IMR-90 (cell line): ENCODE results near the gene TFAM. TPM values are rescaled to one million over a fixed set of nuclear protein-coding genes. Genes with fewer than 3 reads are reported as not detected.

Experiments
- ATAC-seq: fragments of 200-7000 bp; cut with Tn5 transposase; 2 replicates; pipeline ENCODE4 v1.9.1; 2020; ENCODE audit warnings: low read depth, mild to moderate bottlenecking, moderate library complexity
- BruUV-seq: library from RNA; stranded (reverse); fragments of 400-500 nt; replicated peaks from 2 replicates; lab custom pipeline; 2021; lab: Mats Ljungman, UMichigan
- CTCF ChIA-PET: fragments of 300-600 bp; formaldehyde crosslinking; extraction: SDS; loops from one replicate; lab custom pipeline; 2021; ENCODE audit warnings: antibody characterized with exemption; lab: Yijun Ruan, JAX
- POLR2A ChIA-PET: fragments of 300-600 bp; sonication (Branson Sonifier 250); formaldehyde crosslinking; loops from one replicate; lab custom pipeline; 2022; ENCODE audit warnings: antibody characterized with exemption; ENCODE audit not compliant: unreplicated experiment; lab: Charles Lee
- DNase-seq: peaks from one replicate; pipeline ENCODE4 v3.0.0; 2013
- H2AFZ ChIP-seq: replicated peaks from 2 replicates; pipeline ENCODE3; 2013; ENCODE audit warnings: low read length, mild to moderate bottlenecking; ENCODE audit not compliant: poor library complexity
- H2AK5ac ChIP-seq: 2 replicates; pipeline ENCODE4 v1.6.1; 2013; ENCODE audit warnings: low read depth, low read length, inconsistent platforms
- H2AK9ac ChIP-seq: replicated peaks from 2 replicates; pipeline ENCODE3; 2013; ENCODE audit warnings: mild to moderate bottlenecking, low read depth, low read length, moderate library complexity; ENCODE audit not compliant: poor library complexity
- H2BK120ac ChIP-seq: 2 replicates; pipeline ENCODE4 v1.6.1; 2013; ENCODE audit warnings: low read depth, low read length, inconsistent platforms
- H2BK15ac ChIP-seq: 3 replicates; pipeline ENCODE4 v1.6.1; 2013; ENCODE audit warnings: low read depth, low read length, inconsistent platforms
- H2BK20ac ChIP-seq: 2 replicates; pipeline ENCODE4 v1.6.1; 2013; ENCODE audit warnings: low read depth, mild to moderate bottlenecking, inconsistent platforms, low read length, moderate library complexity
- H2BK5ac ChIP-seq: 2 replicates; pipeline ENCODE4 v1.6.1; 2013; ENCODE audit warnings: mild to moderate bottlenecking, low read depth, low read length, inconsistent platforms; ENCODE audit not compliant: poor library complexity, severe bottlenecking
- H3K14ac ChIP-seq: replicated peaks from 2 replicates; pipeline ENCODE4 v1.6.1; 2013; ENCODE audit warnings: low read depth, low read length, inconsistent platforms
- H3K18ac ChIP-seq: 2 replicates; pipeline ENCODE4 v1.6.1; 2013; ENCODE audit warnings: low read depth, low read length, control low read depth
- H3K23ac ChIP-seq: 2 replicates; pipeline ENCODE4 v1.6.1; 2013; ENCODE audit warnings: low read depth, low read length, inconsistent platforms
- H3K27ac ChIP-seq: 2 replicates; pipeline ENCODE4 v1.5.1; 2013; ENCODE audit warnings: mild to moderate bottlenecking, control low read depth, low read length; ENCODE audit not compliant: insufficient read depth
- H3K27me3 ChIP-seq: 2 replicates; pipeline ENCODE4 v1.6.1; 2013; ENCODE audit warnings: low read length; ENCODE audit not compliant: control insufficient read depth, insufficient read depth
- H3K36me3 ChIP-seq: 2 replicates; pipeline ENCODE4 v1.6.1; 2013; ENCODE audit warnings: low read length, mixed read lengths; ENCODE audit not compliant: control insufficient read depth, insufficient read depth
- H3K4ac ChIP-seq: 2 replicates; pipeline ENCODE4 v1.6.1; 2013; ENCODE audit warnings: low read depth, low read length, inconsistent platforms
- H3K4me1 ChIP-seq: 2 replicates; pipeline ENCODE4 v1.6.1; 2013; ENCODE audit warnings: low read length, mixed read lengths; ENCODE audit not compliant: control insufficient read depth, insufficient read depth
- H3K4me2 ChIP-seq: 2 replicates; pipeline ENCODE4 v1.6.1; 2013; ENCODE audit warnings: low read depth, mild to moderate bottlenecking, control low read depth, low read length, moderate library complexity
- H3K4me3 ChIP-seq: 2 replicates; pipeline ENCODE4 v1.5.1; 2013; ENCODE audit warnings: low read depth, mild to moderate bottlenecking, control low read depth, low read length, moderate library complexity; ENCODE audit not compliant: insufficient read depth
- H3K56ac ChIP-seq: 2 replicates; pipeline ENCODE4 v1.6.1; 2013; ENCODE audit warnings: low read length, inconsistent platforms; ENCODE audit not compliant: insufficient read depth; ENCODE audit errors: extremely low read depth
- H3K79me1 ChIP-seq, 2 experiments: 2 replicates each; pipeline ENCODE4 v1.6.1; 2013; ENCODE audit warnings: low read length in 2 of 2, inconsistent platforms in 1 of 2, low read depth in 1 of 2
- H3K9ac ChIP-seq: 2 replicates; pipeline ENCODE4 v1.6.1; 2013; ENCODE audit warnings: low read depth, low read length, control low read depth
- H3K9me1 ChIP-seq: 2 replicates; pipeline ENCODE4 v1.6.1; 2013; ENCODE audit warnings: low read length, inconsistent platforms; ENCODE audit not compliant: insufficient read depth
- H3K9me3 ChIP-seq: 2 replicates; pipeline ENCODE4 v1.6.1; 2013; ENCODE audit warnings: low read length; ENCODE audit not compliant: control insufficient read depth, insufficient read depth
- H4K20me1 ChIP-seq: 2 replicates; pipeline ENCODE4 v1.6.1; 2013; ENCODE audit warnings: low read length, inconsistent platforms; ENCODE audit not compliant: insufficient read depth
- H4K5ac ChIP-seq: 2 replicates; pipeline ENCODE4 v1.6.1; 2013; ENCODE audit warnings: mild to moderate bottlenecking, low read depth, low read length, control low read depth
- H4K8ac ChIP-seq, 2 experiments: 2 replicates each; pipeline ENCODE4 v1.6.1; 2013; ENCODE audit warnings: low read depth in 2 of 2, low read length in 2 of 2, control low read depth in 1 of 2, inconsistent platforms in 1 of 2
- H4K91ac ChIP-seq: 2 replicates; pipeline ENCODE4 v1.6.1; 2013; ENCODE audit warnings: low read depth, low read length, inconsistent platforms; ENCODE audit not compliant: insufficient read depth
- BHLHE40 ChIP-seq: fragments of 150-350 bp; IDR thresholded peaks from 2 replicates; pipeline ENCODE4 v1.6.1; 2016; ENCODE audit warnings: mild to moderate bottlenecking, low read depth, low read length
- CEBPB ChIP-seq: IDR thresholded peaks from 2 replicates; pipeline ENCODE4 v1.6.1; 2012; ENCODE audit warnings: low read depth, low read length, improper control_type of control experiment
- FOS ChIP-seq: fragments of 150-350 bp; IDR thresholded peaks from 2 replicates; pipeline ENCODE4 v1.6.1; 2016; ENCODE audit warnings: low read depth, low read length
- MAFK ChIP-seq: IDR thresholded peaks from 2 replicates; pipeline ENCODE4 v1.6.1; 2012; ENCODE audit warnings: low read depth, low read length, improper control_type of control experiment
- MXI1 ChIP-seq: IDR thresholded peaks from 2 replicates; pipeline ENCODE4 v1.6.1; 2012; ENCODE audit warnings: low read depth, mild to moderate bottlenecking, low read length, moderate library complexity, borderline replicate concordance
- NFE2L2 ChIP-seq: fragments of 150-350 bp; IDR thresholded peaks from 2 replicates; pipeline ENCODE4 v1.6.1; 2016; ENCODE audit warnings: low read depth, mild to moderate bottlenecking, low read length
- RAD21 ChIP-seq: IDR thresholded peaks from 2 replicates; pipeline ENCODE4 v1.6.1; 2012; ENCODE audit warnings: low read length, improper control_type of control experiment
- RCOR1 ChIP-seq: IDR thresholded peaks from 2 replicates; pipeline ENCODE4 v1.6.1; 2012; ENCODE audit warnings: mild to moderate bottlenecking, low read length, improper control_type of control experiment; ENCODE audit not compliant: insufficient replicate concordance
- RFX5 ChIP-seq: IDR thresholded peaks from 2 replicates; pipeline ENCODE4 v1.8.0; 2012; ENCODE audit warnings: low read depth, mild to moderate bottlenecking, low read length, moderate library complexity
- SMC3 ChIP-seq: fragments of 150-350 bp; IDR thresholded peaks from 2 replicates; pipeline ENCODE4 v1.6.1; 2016; ENCODE audit warnings: low read depth, mild to moderate bottlenecking, antibody characterized with exemption, low read length, moderate library complexity
- USF2 ChIP-seq: fragments of 150-350 bp; IDR thresholded peaks from 2 replicates; pipeline ENCODE4 v1.6.1; 2017; ENCODE audit warnings: mild to moderate bottlenecking, antibody characterized with exemption, low read length, low read depth
- WGBS, 2 experiments: methylation state at CpG; one replicate each; pipeline versions ENCODE4 v1.1.5 to v1.1.7; 2013; ENCODE audit warnings: missing lambda C conversion rate in 2 of 2; ENCODE audit not compliant: insufficient read length in 1 of 2; ENCODE audit errors: extremely low coverage in 2 of 2; 5-methylcytosine and 5-hydroxymethylcytosine counted together
- dilution Hi-C: fragments of 300-500 bp; cut with HindIII; formaldehyde crosslinking; loops from one replicate; pipeline ENCODE4 v1.14.3; 2018; ENCODE audit warnings: low sequenced_read_pairs; ENCODE audit not compliant: unreplicated experiment
- in situ Hi-C: fragments of 300-500 bp; cut with MboI; formaldehyde crosslinking; loops from 3 replicates; pipeline ENCODE4 v1.14.3; 2019; ENCODE audit warnings: low sequenced_read_pairs, inconsistent platforms, mixed read lengths
- intact Hi-C: fragments of 100-400 bp; cut with micrococcal nuclease; formaldehyde crosslinking; loops from 2 replicates; pipeline ENCODE4 v1.10.0; 2022
- polyA plus RNA-seq, 3 experiments: library from polyadenylated mRNA; depleted of rRNA; stranded (reverse); fragments of >200 nt; gene quantifications; 2 replicates each; pipeline ENCODE4 v1.2.3, GENCODE V29; 2012; ENCODE audit warnings: low replicate concordance in 1 of 3
- total RNA-seq: library from RNA; depleted of rRNA; stranded (reverse); fragments of >200 nt; gene quantifications from 2 replicates; pipeline ENCODE4 v1.2.3, GENCODE V29; 2012
- TF ChIP-seq, protein P1 (sequence below): fragments of 150-350 bp; IDR thresholded peaks from 2 replicates; pipeline ENCODE4 v1.6.1; 2016; ENCODE audit warnings: low read depth, mild to moderate bottlenecking, low read length, moderate library complexity, borderline replicate concordance
- TF ChIP-seq, protein P2 (sequence below): conservative IDR thresholded peaks from 2 replicates; pipeline ENCODE4 v1.5.1; 2012; ENCODE audit warnings: mild to moderate bottlenecking, low read depth, low read length, improper control_type of control experiment

Gene TFAM
- total and polyA plus RNA-seq, 2 of the 4 experiments (the other 2 are of a cell fraction): 7.6 to 16.7 TPM

DNA sequence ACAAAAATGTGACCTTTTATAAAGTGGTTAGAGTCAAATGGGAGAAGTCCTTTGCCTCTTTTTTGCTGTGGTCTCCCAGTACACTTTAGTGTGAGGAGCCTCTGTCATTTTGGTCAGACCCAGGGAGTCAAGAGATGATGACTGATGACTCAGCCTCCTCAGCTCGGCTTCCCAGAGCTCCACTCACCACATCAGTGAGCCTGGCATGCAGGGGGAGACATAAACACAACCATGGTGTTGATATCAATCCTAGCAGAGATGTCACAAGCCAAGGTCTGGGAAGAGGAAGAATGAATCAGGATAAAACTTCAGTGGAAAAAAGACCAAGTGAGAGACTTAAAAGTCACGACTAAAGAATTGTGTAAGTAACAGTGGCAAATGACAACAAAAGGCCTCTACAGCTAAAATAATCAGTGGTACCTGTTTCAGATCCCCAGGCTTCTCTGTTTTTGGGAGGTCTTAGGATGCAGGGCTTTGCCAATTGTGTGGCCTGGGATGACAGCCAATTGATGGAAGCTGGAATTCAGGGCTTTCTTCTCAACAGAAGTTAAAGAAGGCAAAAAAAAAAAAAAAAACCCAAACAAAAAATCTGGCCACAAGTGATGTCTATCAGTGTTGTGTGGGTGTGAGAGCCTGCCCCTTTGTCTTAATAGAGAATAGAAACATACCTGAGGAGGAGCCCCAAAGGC is 50.2 kb downstream of the TFAM start:
- Histone ChIP-seq H2AFZ (no peak overlapping the region), H3K4me2 (peak overlapping the region; percentile 30), H3K4me3 (no peak overlapping the region), H4K91ac (peak overlapping the region; percentile 47; the same call in 1 of the 2 replicates), H4K20me1 (no peaks in the 10 kb centered on the region; the same call in 1 of the 2 replicates), H3K27me3 (no peaks in the 10 kb centered on the region), H3K14ac (no peak overlapping the region), H3K79me1 (no peaks in the 10 kb centered on the region), H3K9ac (no peak overlapping the region), H3K27ac (peak overlapping the region; percentile 89), H4K8ac (peak overlapping the region; percentile 52 to 63; a peak in 3 of 4 replicates), H3K23ac (no peak overlapping the region), H2BK15ac (peak overlapping the region; percentile 88; the same call in 1 of the 3 replicates), H2BK120ac (peak overlapping the region; percentile 79), H3K4me1 (peaks cover 19% of the 10 kb centered on the region), H3K56ac (peak overlapping the region; percentile 58; the same call in 1 of the 2 replicates), H3K4ac (peak overlapping the region; percentile 49; the same call in 1 of the 2 replicates), H3K9me1 (peaks cover 3% of the 10 kb centered on the region), H3K18ac (peak overlapping the region; percentile 38; the same call in 1 of the 2 replicates), H3K9me3 (no peaks in the 10 kb centered on the region), H2AK9ac (no peak overlapping the region), H2AK5ac (peak overlapping the region; percentile 6; the same call in 1 of the 2 replicates), H4K5ac (peak overlapping the region; percentile 65; the same call in 1 of the 2 replicates), H2BK5ac (peak overlapping the region; percentile 86), H2BK20ac (peak overlapping the region; percentile 78), H3K36me3 (no peaks in the 10 kb centered on the region)
- intact Hi-C loops (loop anchor here (1.0 to 2.0 kb wide), 2 partner anchors 23 to 77 kb away; partner anchors contain the start of gene BICC1), in situ Hi-C loops (no loop called here), dilution Hi-C loops (no loop called here)
- CTCF ChIA-PET: interaction anchor here (1.0 kb wide), 1 partner anchor 182 kb away, joined by 3 read pairs; no protein-coding TSS in a partner anchor
- no CpG with 5 or more reads among the region's 2 CpGs for WGBS, 2 experiments
- peak; percentile 99 for DNase-seq
- ATAC-seq: peak; percentile 90
- no TSS peak for BruUV-seq
- POLR2A ChIA-PET: interaction anchor here (0.7 kb wide), 1 partner anchor 83 kb away, joined by 3 read pairs; no protein-coding TSS in a partner anchor
- TF ChIP-seq CEBPB (peak; percentile 87), FOS (peak; percentile 97), RAD21 (peak; percentile 24), RCOR1 (peak; percentile 90), BHLHE40 (peak; percentile 85), NFE2L2 (peak; percentile 71; the same call in 1 of the 2 replicates), MXI1 (no peak), MAFK (0 out of 2 replicates have a peak, but pooled peaks have one; percentile 35), SMC3 (peak; percentile 20; the same call in 1 of the 2 replicates), RFX5 (no peak; the same call in 1 of the 2 replicates), USF2 (no peak)
- TF ChIP-seq, protein P1, sequence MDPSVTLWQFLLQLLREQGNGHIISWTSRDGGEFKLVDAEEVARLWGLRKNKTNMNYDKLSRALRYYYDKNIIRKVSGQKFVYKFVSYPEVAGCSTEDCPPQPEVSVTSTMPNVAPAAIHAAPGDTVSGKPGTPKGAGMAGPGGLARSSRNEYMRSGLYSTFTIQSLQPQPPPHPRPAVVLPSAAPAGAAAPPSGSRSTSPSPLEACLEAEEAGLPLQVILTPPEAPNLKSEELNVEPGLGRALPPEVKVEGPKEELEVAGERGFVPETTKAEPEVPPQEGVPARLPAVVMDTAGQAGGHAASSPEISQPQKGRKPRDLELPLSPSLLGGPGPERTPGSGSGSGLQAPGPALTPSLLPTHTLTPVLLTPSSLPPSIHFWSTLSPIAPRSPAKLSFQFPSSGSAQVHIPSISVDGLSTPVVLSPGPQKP: no peak
- TF ChIP-seq, protein P2, sequence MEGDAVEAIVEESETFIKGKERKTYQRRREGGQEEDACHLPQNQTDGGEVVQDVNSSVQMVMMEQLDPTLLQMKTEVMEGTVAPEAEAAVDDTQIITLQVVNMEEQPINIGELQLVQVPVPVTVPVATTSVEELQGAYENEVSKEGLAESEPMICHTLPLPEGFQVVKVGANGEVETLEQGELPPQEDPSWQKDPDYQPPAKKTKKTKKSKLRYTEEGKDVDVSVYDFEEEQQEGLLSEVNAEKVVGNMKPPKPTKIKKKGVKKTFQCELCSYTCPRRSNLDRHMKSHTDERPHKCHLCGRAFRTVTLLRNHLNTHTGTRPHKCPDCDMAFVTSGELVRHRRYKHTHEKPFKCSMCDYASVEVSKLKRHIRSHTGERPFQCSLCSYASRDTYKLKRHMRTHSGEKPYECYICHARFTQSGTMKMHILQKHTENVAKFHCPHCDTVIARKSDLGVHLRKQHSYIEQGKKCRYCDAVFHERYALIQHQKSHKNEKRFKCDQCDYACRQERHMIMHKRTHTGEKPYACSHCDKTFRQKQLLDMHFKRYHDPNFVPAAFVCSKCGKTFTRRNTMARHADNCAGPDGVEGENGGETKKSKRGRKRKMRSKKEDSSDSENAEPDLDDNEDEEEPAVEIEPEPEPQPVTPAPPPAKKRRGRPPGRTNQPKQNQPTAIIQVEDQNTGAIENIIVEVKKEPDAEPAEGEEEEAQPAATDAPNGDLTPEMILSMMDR: 0 out of 2 replicates have a peak, but pooled peaks have one; percentile 9
